ENCODE measurements around the gene TBC1D22A.

The TBC1D22A gene

GRCh38 chr22:46914481-46914880 is 152.0 kb downstream of the TBC1D22A start:
- DNase-seq: no peak

- no peak for DNase-seq
These were observed 152.8 kb downstream of the TBC1D22A start for GRCh38 chr22:46914916-46915894.

- DNase-seq: no peak
These were observed 153.7 kb downstream of the TBC1D22A start for GRCh38 chr22:46915950-46916730.

- no peak for DNase-seq
These were observed 154.7 kb downstream of the TBC1D22A start for GRCh38 chr22:46916886-46917770.

- DNase-seq: no peak
These were observed 155.3 kb downstream of the TBC1D22A start for GRCh38 chr22:46917771-46918101.

GRCh38 chr22:46918197-46918596 is 155.7 kb downstream of the TBC1D22A start:
- no peak for DNase-seq

GRCh38 chr22:46922037-46922436 is 159.6 kb downstream of the TBC1D22A start:
- DNase-seq: no peak

- no peak for DNase-seq
These were observed 160.9 kb downstream of the TBC1D22A start for GRCh38 chr22:46923394-46923793.

GRCh38 chr22:46925818-46926217 is 163.4 kb downstream of the TBC1D22A start:
- DNase-seq: no peak

GRCh38 chr22:46929046-46929709 is 166.7 kb downstream of the TBC1D22A start:
- DNase-seq: no peak

GRCh38 chr22:46929710-46930204 is 167.3 kb downstream of the TBC1D22A start:
- DNase-seq: no peak

- no peak for DNase-seq
These were observed 169.0 kb downstream of the TBC1D22A start for GRCh38 chr22:46931414-46931813.

GRCh38 chr22:46931881-46932280 is 169.4 kb downstream of the TBC1D22A start:
- DNase-seq: no peak

- DNase-seq: no peak
These were observed 170.8 kb downstream of the TBC1D22A start for GRCh38 chr22:46933040-46933930.

- DNase-seq: no peak
These were observed 171.8 kb downstream of the TBC1D22A start for GRCh38 chr22:46934172-46934745.

- DNase-seq: no peak
These were observed 172.5 kb downstream of the TBC1D22A start for GRCh38 chr22:46934746-46935491.

- no peak for DNase-seq
These were observed 173.3 kb downstream of the TBC1D22A start for GRCh38 chr22:46935506-46936377.

- no peak for DNase-seq
These were observed 174.0 kb downstream of the TBC1D22A start for GRCh38 chr22:46936378-46936903.

GRCh38 chr22:46937185-46937584 is 174.7 kb downstream of the TBC1D22A start:
- DNase-seq: no peak
